PC-9 (cell line): Measurements from ENCODE around the gene KCNAB2. TPM values are rescaled to one million over a fixed set of nuclear protein-coding genes. Genes with fewer than 3 reads are reported as not detected.

Experiments
- BruUV-seq: library from RNA; stranded (reverse); fragments of 400-500 nt; replicated peaks from 2 replicates; lab custom pipeline; 2021; lab: Mats Ljungman, UMichigan
- CTCF ChIA-PET: fragments of 300-600 bp; sonication (Branson Sonifier 250); formaldehyde crosslinking; loops from one replicate; lab custom pipeline; 2022; ENCODE audit warnings: antibody characterized with exemption; lab: Charles Lee
- POLR2A ChIA-PET: fragments of 300-600 bp; sonication (Branson Sonifier 250); formaldehyde crosslinking; loops from one replicate; lab custom pipeline; 2022; ENCODE audit warnings: antibody characterized with exemption; ENCODE audit not compliant: unreplicated experiment; lab: Charles Lee
- DNase-seq, 2 experiments: peaks; one replicate each; pipeline versions ENCODE4 v3.0.0 to v3.0.0-alpha.2; 2015 to 2022; ENCODE audit warnings: mixed read lengths in 1 of 2
- H2AFZ ChIP-seq: fragments of 200-600 bp; sonication (generic); 2 replicates; pipeline ENCODE4 v1.8.1; 2017; ENCODE audit warnings: antibody characterized with exemption
- H3F3A ChIP-seq: fragments of 200-600 bp; sonication (generic); 2 replicates; pipeline ENCODE4 v1.8.1; 2017; ENCODE audit warnings: antibody characterized with exemption, mild to moderate bottlenecking, low read depth; ENCODE audit not compliant: insufficient read depth
- H3K27ac ChIP-seq: fragments of 200-600 bp; sonication (generic); 2 replicates; pipeline ENCODE4 v1.6.1; 2016; ENCODE audit warnings: mixed run types
- H3K27me3 ChIP-seq: fragments of 200-600 bp; sonication (generic); 2 replicates; pipeline ENCODE4 v1.6.1; 2016; ENCODE audit warnings: low read depth, mixed run types; ENCODE audit not compliant: insufficient read depth
- H3K36me3 ChIP-seq: fragments of 200-600 bp; sonication (generic); 2 replicates; pipeline ENCODE4 v1.6.1; 2016; ENCODE audit warnings: low read depth, mixed run types
- H3K4me1 ChIP-seq: fragments of 200-600 bp; sonication (generic); replicated peaks from 2 replicates; pipeline ENCODE4 v1.6.1; 2016; ENCODE audit warnings: mixed run types; ENCODE audit not compliant: insufficient read depth
- H3K4me2 ChIP-seq: fragments of 200-600 bp; sonication (generic); 2 replicates; pipeline ENCODE4 v1.6.1; 2017; ENCODE audit warnings: mixed run types
- H3K4me3 ChIP-seq: fragments of 200-600 bp; sonication (generic); 2 replicates; pipeline ENCODE4 v1.6.1; 2016; ENCODE audit warnings: mixed run types
- H3K79me2 ChIP-seq: fragments of 200-600 bp; sonication (generic); 2 replicates; pipeline ENCODE4 v1.6.1; 2017; ENCODE audit warnings: low read depth, mixed run types
- H3K9me2 ChIP-seq: fragments of 200-600 bp; sonication (generic); 2 replicates; pipeline ENCODE4 v1.8.1; 2017; ENCODE audit warnings: mild to moderate bottlenecking; ENCODE audit not compliant: insufficient read depth
- H3K9me3 ChIP-seq: fragments of 200-600 bp; sonication (generic); 2 replicates; pipeline ENCODE4 v1.8.1; 2016; ENCODE audit warnings: low read depth; ENCODE audit not compliant: insufficient read depth
- H4K20me1 ChIP-seq: fragments of 200-600 bp; sonication (generic); 2 replicates; pipeline ENCODE4 v1.8.1; 2017; ENCODE audit not compliant: insufficient read depth
- CTCF ChIP-seq: fragments of 200-600 bp; sonication (generic); conservative IDR thresholded peaks from 2 replicates; pipeline ENCODE4 v1.6.1; 2017; ENCODE audit warnings: mixed run types, antibody characterized with exemption, mild to moderate bottlenecking, moderate library complexity
- EZH2 ChIP-seq: fragments of 200-600 bp; sonication (generic); IDR thresholded peaks from 2 replicates; pipeline ENCODE4 v1.8.0; 2017; ENCODE audit warnings: antibody characterized with exemption, low read depth
- intact Hi-C: fragments of 100-400 bp; cut with micrococcal nuclease; formaldehyde crosslinking; loops from one replicate; pipeline ENCODE4 v1.10.0; 2022; ENCODE audit not compliant: unreplicated experiment
- total RNA-seq: library from RNA; stranded (reverse); gene quantifications from 2 replicates; pipeline ENCODE4 v1.2.3, GENCODE V29; 2021

KCNAB2 gene
- total RNA-seq, 1 experiment from 2014 or later: 19.6 TPM

GRCh38 chr1:6008084-6008415 is 37.6 kb upstream of the KCNAB2 start:
- Histone ChIP-seq H3F3A (no peaks in the 10 kb centered on the region), H4K20me1 (no peaks in the 10 kb centered on the region), H3K79me2 (no peaks in the 10 kb centered on the region), H2AFZ (no peak overlapping the region), H3K36me3 (no peaks in the 10 kb centered on the region), H3K4me2 (no peak overlapping the region), H3K9me2 (no peaks in the 10 kb centered on the region), H3K27ac (no peak overlapping the region), H3K27me3 (no peaks in the 10 kb centered on the region), H3K9me3 (no peaks in the 10 kb centered on the region), H3K4me1 (no peaks in the 10 kb centered on the region), H3K4me3 (no peak overlapping the region)
- DNase-seq: no peak
- CTCF ChIA-PET: no interaction called here
- TF ChIP-seq CTCF (no peak), EZH2 (no peak)
- POLR2A ChIA-PET: no interaction called here
- no TSS peak for BruUV-seq
- intact Hi-C loops: no loop called here

DNA sequence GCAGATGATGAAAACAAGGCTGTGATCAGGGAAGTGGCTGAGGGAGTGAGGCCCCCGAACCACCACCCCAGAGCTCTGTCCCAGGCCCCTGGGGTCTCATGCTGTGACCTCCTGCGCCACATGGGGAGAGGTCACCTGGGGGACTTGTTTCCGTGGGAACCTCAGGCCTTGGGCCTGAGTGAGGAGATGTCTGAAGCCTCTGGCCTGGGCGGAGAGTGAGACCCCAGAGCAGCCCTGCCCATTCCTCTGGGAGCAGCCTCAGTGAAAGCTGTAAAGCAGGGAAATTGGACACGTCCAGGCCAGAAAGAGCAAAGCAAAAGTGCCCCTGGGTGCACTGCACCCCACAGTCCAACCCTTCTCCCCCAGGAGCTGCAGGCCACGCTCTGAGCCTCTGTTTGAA is 37.0 kb upstream of the KCNAB2 start:
- Histone ChIP-seq H3F3A (no peaks in the 10 kb centered on the region), H4K20me1 (no peaks in the 10 kb centered on the region), H3K9me2 (no peaks in the 10 kb centered on the region), H3K9me3 (no peaks in the 10 kb centered on the region), H3K4me2 (no peak overlapping the region), H3K27ac (no peak overlapping the region), H3K27me3 (no peaks in the 10 kb centered on the region), H2AFZ (no peak overlapping the region), H3K36me3 (no peaks in the 10 kb centered on the region), H3K4me3 (no peak overlapping the region), H3K79me2 (no peaks in the 10 kb centered on the region), H3K4me1 (no peaks in the 10 kb centered on the region)
- DNase-seq: no peak
- ChIA-PET POLR2A (no interaction called here), CTCF (interaction anchor here (0.7 kb wide), 1 partner anchor 76 kb away, joined by 4 read pairs; no protein-coding TSS in a partner anchor)
- BruUV-seq: no TSS peak
- intact Hi-C loops: no loop called here
- no peak for TF ChIP-seq EZH2
- TF ChIP-seq CTCF: no peak

DNA sequence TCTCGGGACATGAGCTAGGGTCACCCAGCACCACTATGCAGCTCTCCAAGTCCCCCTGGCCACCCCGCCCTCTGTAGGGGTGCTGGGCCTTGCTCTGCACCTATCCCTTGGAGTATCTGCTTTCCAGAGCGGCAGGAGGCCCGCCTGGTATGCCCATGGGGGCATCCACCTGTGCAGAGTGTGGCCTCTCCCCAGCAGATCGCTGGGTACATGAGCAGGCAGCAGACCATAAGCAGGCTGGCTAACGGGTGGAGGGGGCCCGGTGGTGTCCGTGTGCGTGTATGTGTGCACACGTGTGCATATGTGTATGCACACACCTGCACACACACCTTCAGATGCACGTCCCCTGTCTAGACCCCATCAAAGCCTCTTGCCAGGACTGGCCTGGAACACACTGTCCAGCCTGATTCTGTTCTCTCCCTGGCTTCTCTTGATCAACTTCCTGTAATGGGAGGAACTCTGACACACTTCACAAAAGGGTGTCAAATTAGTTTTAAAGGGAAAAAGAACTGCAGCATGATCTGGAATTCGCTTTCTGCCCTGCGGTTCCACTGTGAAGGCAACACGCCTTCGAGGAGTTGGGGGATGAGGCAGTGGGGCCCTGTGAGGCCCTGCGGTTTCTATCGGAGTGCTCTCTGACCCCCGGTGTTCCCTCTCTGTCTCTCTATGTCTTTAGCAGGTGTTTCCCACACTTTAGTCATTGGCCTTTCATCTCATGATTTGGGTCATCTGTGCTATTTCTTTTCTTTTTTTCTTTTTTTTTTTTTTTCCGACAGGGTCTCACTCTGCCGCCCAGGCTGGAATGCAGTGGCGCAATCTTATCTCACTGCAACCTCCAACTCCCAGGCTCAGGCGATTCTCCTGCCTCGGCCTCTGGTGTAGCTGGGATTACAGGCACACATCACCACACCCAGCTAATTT is 36.3 kb upstream of the KCNAB2 start:
- Histone ChIP-seq H3K27ac (no peak overlapping the region), H3F3A (no peaks in the 10 kb centered on the region), H3K27me3 (no peaks in the 10 kb centered on the region), H3K4me1 (no peaks in the 10 kb centered on the region), H2AFZ (no peak overlapping the region), H3K9me3 (no peaks in the 10 kb centered on the region), H3K4me2 (no peak overlapping the region), H3K9me2 (no peaks in the 10 kb centered on the region), H3K79me2 (no peaks in the 10 kb centered on the region), H4K20me1 (no peaks in the 10 kb centered on the region), H3K4me3 (no peak overlapping the region), H3K36me3 (no peaks in the 10 kb centered on the region)
- POLR2A ChIA-PET: no interaction called here
- CTCF ChIA-PET: interaction anchor here (0.7 kb wide), 1 partner anchor 75 kb away, joined by 4 read pairs; no protein-coding TSS in a partner anchor
- no peak for DNase-seq
- TF ChIP-seq EZH2 (no peak), CTCF (no peak)
- BruUV-seq: no TSS peak
- intact Hi-C loops: no loop called here
